Naive B cell (primary cell): ENCODE data around the gene PITPNC1. TPM values are rescaled to one million over a fixed set of nuclear protein-coding genes. Genes with fewer than 3 reads are reported as not detected.
"Not testable (repeated sequence)": the region's sequence is repeated elsewhere in the genome, so short reads cannot be mapped to it uniquely, and the experiment has no call there.

Experiments
- ATAC-seq, 2 donors: fragments of 150-1000 bp; cut with Tn5 transposase; 2 replicates each; pipeline ENCODE4 v1.10.0; 2021; ENCODE audit warnings: low read depth in 2 of 2, mild to moderate bottlenecking in 2 of 2, moderate library complexity in 2 of 2
- DNase-seq: peaks from one replicate; pipeline ENCODE4 v3.0.0; 2022
- H3K27ac Mint-ChIP-seq, 6 donors: one replicate each; pipeline ENCODE4 v1.8.0; 2020 to 2022; ENCODE audit warnings: mild to moderate bottlenecking in 6 of 6, mixed read lengths in 6 of 6, moderate library complexity in 5 of 6, inconsistent platforms in 2 of 6
- H3K27me3 Mint-ChIP-seq, 3 donors: one replicate each; pipeline ENCODE4 v1.8.0; 2021 to 2022; ENCODE audit warnings: mixed read lengths in 3 of 3, mild to moderate bottlenecking in 1 of 3
- H3K36me3 Mint-ChIP-seq, 2 donors: one replicate each; pipeline ENCODE4 v1.8.0; 2020 to 2022; ENCODE audit warnings: mixed read lengths in 2 of 2, inconsistent platforms in 1 of 2, mild to moderate bottlenecking in 1 of 2
- H3K4me1 Mint-ChIP-seq, 3 donors: one replicate each; pipeline ENCODE4 v1.8.0; 2020 to 2022; ENCODE audit warnings: mixed read lengths in 3 of 3, inconsistent platforms in 1 of 3, mild to moderate bottlenecking in 1 of 3, moderate library complexity in 1 of 3
- H3K4me3 Mint-ChIP-seq, 8 donors: one replicate each; pipeline ENCODE4 v1.8.0; 2020 to 2022; ENCODE audit warnings: mild to moderate bottlenecking in 8 of 8, mixed read lengths in 8 of 8, moderate library complexity in 8 of 8, inconsistent platforms in 2 of 8
- H3K9me3 Mint-ChIP-seq, 7 donors: one replicate each; pipeline ENCODE4 v1.8.0; 2020 to 2022; ENCODE audit warnings: mixed read lengths in 7 of 7, mild to moderate bottlenecking in 5 of 7, inconsistent platforms in 2 of 7, moderate library complexity in 1 of 7
- polyA plus RNA-seq, 6 donors: library from polyadenylated mRNA; unstranded; fragments of 300-500 nt; fragmentation: Illumina TruSeq; gene quantifications; one replicate each; pipeline ENCODE4 v1.2.3, GENCODE V29; 2021; ENCODE audit warnings: low read depth in 6 of 6

PITPNC1 gene
- polyA plus RNA-seq, 6 donors from 2014 or later = 7.2 to 14.5 (median 12.3) TPM

DNA sequence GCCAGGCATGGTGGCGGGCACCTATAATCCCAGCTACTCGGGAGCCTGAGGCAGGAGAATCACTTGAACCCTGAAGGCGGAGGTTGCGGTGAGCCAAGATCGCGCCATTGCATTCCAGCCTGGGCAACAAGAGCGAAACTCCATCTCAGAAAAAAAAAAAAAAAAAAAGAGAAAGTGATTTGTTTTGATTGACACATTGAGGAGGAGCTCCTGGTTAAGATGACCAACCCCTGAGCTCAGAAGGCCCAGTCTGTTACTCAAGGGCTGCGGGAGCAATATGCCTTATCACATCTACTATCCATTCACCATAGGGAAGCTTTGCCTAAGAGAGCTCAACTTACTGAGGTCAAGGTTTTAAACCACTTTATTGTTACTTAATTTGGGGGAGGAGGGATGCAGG, 268.1 kb downstream of the PITPNC1 start:
- not testable (repeated sequence) for H3K4me1 Mint-ChIP-seq, H3K36me3 Mint-ChIP-seq, H3K27ac Mint-ChIP-seq, H3K4me3 Mint-ChIP-seq, H3K9me3 Mint-ChIP-seq, DNase-seq, H3K27me3 Mint-ChIP-seq, ATAC-seq

- Mint-ChIP-seq H3K27me3 (no peaks in the 10 kb centered on the region), H3K36me3 (peaks cover 0 to 4% of the 10 kb centered on the region in 2 donors), H3K27ac (no peak overlapping the region), H3K4me1 (peaks cover 0 to 2% (median 0%) of the 10 kb centered on the region in 3 donors), H3K9me3 (no peaks in the 10 kb centered on the region), H3K4me3 (no peak overlapping the region)
- ATAC-seq = no peak
- DNase-seq = no peak
These were observed 269.4 kb downstream of the PITPNC1 start for GRCh38 chr17:67646472-67646871.

GRCh38 chr17:67647482-67647881, 270.4 kb downstream of the PITPNC1 start:
- Mint-ChIP-seq H3K9me3 (no peaks in the 10 kb centered on the region), H3K36me3 (peaks cover 0 to 4% of the 10 kb centered on the region in 2 donors), H3K4me3 (no peak overlapping the region), H3K27me3 (no peaks in the 10 kb centered on the region), H3K27ac (no peak overlapping the region), H3K4me1 (peaks cover 0 to 2% (median 0%) of the 10 kb centered on the region in 3 donors)
- DNase-seq = no peak
- ATAC-seq = no peak

DNA sequence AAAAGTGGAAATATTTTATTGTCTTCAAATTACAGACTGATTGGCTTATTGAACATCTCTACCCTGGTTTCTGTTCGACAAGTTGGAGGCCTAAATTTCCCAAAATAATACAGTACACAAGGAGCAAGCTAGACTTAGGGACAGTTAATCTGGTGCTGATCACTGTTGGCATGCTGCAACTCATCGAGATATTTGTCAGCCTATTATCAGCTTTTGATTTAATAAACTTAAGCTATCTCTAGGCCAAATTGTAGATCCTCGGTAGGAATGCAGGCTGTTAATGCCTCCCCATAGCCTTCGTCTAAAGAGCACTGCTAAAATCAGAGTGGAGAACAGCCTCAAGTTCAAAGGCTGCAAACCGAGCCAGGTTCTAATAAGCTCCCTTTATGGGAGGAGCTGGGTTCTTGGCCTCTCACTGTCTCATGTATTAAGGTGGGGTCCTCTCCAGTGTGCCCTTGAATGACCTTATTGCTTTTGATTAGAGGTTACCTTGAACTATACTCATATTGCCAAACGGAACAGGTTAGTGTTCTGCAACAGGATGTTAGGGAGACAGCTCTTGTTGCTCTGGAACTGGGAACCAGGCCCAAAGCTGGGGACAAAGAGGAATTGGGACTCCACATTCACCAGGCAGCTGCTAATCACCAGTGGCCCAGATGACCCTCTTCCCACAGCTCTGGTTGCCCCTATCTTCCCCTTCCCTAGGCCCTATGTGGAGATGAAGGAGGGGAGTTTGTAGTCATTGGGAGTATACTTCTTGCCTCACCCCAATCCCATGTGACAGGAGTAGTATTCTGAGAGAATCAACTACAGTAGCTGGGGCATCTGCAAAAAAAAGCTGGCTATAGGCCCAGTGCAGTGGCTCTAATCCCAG, 271.2 kb downstream of the PITPNC1 start:
- DNase-seq = no peak
- no peaks in the 10 kb centered on the region for H3K27me3 Mint-ChIP-seq
- no peak for ATAC-seq
- no peak overlapping the region for H3K27ac Mint-ChIP-seq
- peaks cover 0 to 2% (median 0%) of the 10 kb centered on the region in 3 donors for H3K4me1 Mint-ChIP-seq
- peaks cover 0 to 4% of the 10 kb centered on the region in 2 donors for H3K36me3 Mint-ChIP-seq
- H3K4me3 Mint-ChIP-seq = no peak overlapping the region
- no peaks in the 10 kb centered on the region for H3K9me3 Mint-ChIP-seq

DNA sequence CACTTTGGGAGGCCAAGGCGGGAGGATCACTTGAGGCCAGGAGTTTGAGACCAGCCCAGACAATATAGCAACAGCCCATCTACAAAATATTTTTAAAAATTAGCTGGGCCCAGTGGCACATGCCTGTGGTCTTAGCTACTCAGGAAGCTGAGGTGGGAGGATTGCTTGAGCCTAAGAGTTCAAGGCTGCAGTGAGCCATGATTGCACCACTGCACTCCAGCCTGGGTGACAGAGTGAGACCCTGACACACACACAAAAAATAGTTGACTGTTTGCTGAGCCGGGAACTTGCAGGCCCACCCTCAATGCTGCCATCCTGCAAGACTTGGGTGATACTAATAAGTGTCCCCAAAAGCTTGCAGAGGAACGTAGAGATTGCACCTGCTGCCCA, 271.8 kb downstream of the PITPNC1 start:
- not testable (repeated sequence) for H3K9me3 Mint-ChIP-seq, H3K4me1 Mint-ChIP-seq, DNase-seq, H3K36me3 Mint-ChIP-seq, H3K27me3 Mint-ChIP-seq, H3K27ac Mint-ChIP-seq, ATAC-seq
- H3K4me3 Mint-ChIP-seq = peak overlapping the region in 1 of 8 donors; percentile 15

- ATAC-seq (no peak), DNase-seq (no peak)
- Mint-ChIP-seq H3K27ac (no peak overlapping the region), H3K4me3 (no peak overlapping the region), H3K9me3 (no peaks in the 10 kb centered on the region), H3K27me3 (no peaks in the 10 kb centered on the region), H3K36me3 (peaks cover 0 to 7% of the 10 kb centered on the region in 2 donors), H3K4me1 (peaks cover 0 to 2% (median 0%) of the 10 kb centered on the region in 3 donors)
These were observed 272.8 kb downstream of the PITPNC1 start for GRCh38 chr17:67649891-67650290.

GRCh38 chr17:67651218-67651579, 274.1 kb downstream of the PITPNC1 start:
- H3K9me3 Mint-ChIP-seq, H3K36me3 Mint-ChIP-seq, H3K4me1 Mint-ChIP-seq, H3K27me3 Mint-ChIP-seq, DNase-seq, ATAC-seq, H3K4me3 Mint-ChIP-seq: not testable (repeated sequence)
- H3K27ac Mint-ChIP-seq = peak overlapping the region in 1 of 6 donors; percentile 16

DNA sequence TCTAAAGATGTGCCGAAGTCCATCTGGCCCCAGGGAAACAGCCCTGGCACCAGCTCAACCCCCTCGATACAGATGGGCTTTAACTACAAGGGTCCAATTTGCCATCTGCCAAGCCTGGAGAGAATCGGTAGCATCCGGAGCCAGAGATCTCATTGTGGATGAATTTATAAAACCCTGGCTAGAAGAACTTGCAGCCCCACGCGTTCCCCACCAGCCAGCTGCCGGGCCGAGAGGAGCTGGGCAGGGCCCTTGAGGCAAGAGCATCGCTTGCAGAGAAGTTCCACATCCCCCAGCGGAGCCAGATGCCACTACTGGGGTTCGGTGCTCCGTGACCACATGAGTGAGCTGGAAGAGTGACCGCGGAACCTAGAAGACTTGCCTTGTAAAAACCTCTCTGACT, 275.4 kb downstream of the PITPNC1 start:
- peaks cover 5 to 8% of the 10 kb centered on the region in 2 donors for H3K36me3 Mint-ChIP-seq
- peak overlapping the region in 1 of 6 donors; percentile 95 for H3K27ac Mint-ChIP-seq
- DNase-seq (no peak), ATAC-seq (no peak)
- H3K4me3 Mint-ChIP-seq = no peak overlapping the region
- H3K27me3 Mint-ChIP-seq = no peaks in the 10 kb centered on the region
- peaks cover 0 to 11% (median 0%) of the 10 kb centered on the region in 7 donors for H3K9me3 Mint-ChIP-seq
- H3K4me1 Mint-ChIP-seq = peaks cover 0 to 2% (median 0%) of the 10 kb centered on the region in 3 donors

GRCh38 chr17:67655478-67656148, 278.5 kb downstream of the PITPNC1 start:
- H3K9me3 Mint-ChIP-seq = peaks cover 9 to 32% (median 21%) of the 10 kb centered on the region in 7 donors
- DNase-seq = no peak
- H3K36me3 Mint-ChIP-seq = peaks cover 11 to 28% of the 10 kb centered on the region in 2 donors

GRCh38 chr17:67656494-67657203, 279.6 kb downstream of the PITPNC1 start:
- no peak for ATAC-seq
- no peak for DNase-seq
- Mint-ChIP-seq H3K9me3 (peaks cover 9 to 32% (median 22%) of the 10 kb centered on the region in 7 donors), H3K4me1 (no peaks in the 10 kb centered on the region), H3K4me3 (no peak overlapping the region), H3K27ac (no peak overlapping the region), H3K36me3 (peaks cover 11 to 28% of the 10 kb centered on the region in 2 donors), H3K27me3 (no peaks in the 10 kb centered on the region)

More at GRCh38 chr17:67655478-67656148, 278.5 kb downstream of the PITPNC1 start:
- H3K4me3 Mint-ChIP-seq = no peak overlapping the region
- ATAC-seq = no peak
- H3K27me3 Mint-ChIP-seq = no peaks in the 10 kb centered on the region
- no peaks in the 10 kb centered on the region for H3K4me1 Mint-ChIP-seq
- H3K27ac Mint-ChIP-seq = peak overlapping the region in 1 of 6 donors; percentile 89

DNA sequence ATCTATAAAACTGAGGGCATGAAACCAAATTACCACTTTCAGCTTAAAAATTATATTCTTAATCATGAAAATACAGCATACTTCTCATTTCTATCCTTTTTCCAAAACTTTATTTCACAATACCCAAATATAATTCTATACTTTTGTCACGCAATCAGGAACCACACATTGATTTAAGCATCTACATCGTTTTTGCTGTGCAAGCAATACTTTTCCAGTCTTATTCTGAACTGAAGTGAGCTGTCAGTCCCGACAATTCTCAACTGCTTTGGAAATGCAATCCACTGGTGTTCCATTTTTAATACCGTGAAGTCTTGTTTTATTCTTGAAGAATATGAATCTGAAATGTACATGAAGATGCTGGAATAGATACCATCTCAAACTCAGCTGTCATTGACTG, 280.5 kb downstream of the PITPNC1 start:
- Mint-ChIP-seq H3K27ac (no peak overlapping the region), H3K36me3 (peaks cover 14 to 28% of the 10 kb centered on the region in 2 donors)
- DNase-seq = no peak

GRCh38 chr17:67658265-67658664, 281.2 kb downstream of the PITPNC1 start:
- Mint-ChIP-seq H3K4me3 (no peak overlapping the region), H3K9me3 (peaks cover 9 to 37% (median 22%) of the 10 kb centered on the region in 7 donors), H3K27ac (no peak overlapping the region), H3K4me1 (no peaks in the 10 kb centered on the region), H3K36me3 (peaks cover 16 to 28% of the 10 kb centered on the region in 2 donors), H3K27me3 (no peaks in the 10 kb centered on the region)
- DNase-seq (no peak), ATAC-seq (no peak)

More for the DNA sequence above, 280.5 kb downstream of the PITPNC1 start:
- Mint-ChIP-seq H3K9me3 (peaks cover 9 to 33% (median 22%) of the 10 kb centered on the region in 7 donors), H3K4me3 (no peak overlapping the region), H3K4me1 (no peaks in the 10 kb centered on the region), H3K27me3 (no peaks in the 10 kb centered on the region)
- ATAC-seq = no peak

- H3K36me3 Mint-ChIP-seq = peaks cover 16 to 24% of the 10 kb centered on the region in 2 donors
- H3K4me1 Mint-ChIP-seq = no peaks in the 10 kb centered on the region
- peak overlapping the region in 1 of 6 donors; percentile 62 for H3K27ac Mint-ChIP-seq
- ATAC-seq (no peak), DNase-seq (no peak)
- no peak overlapping the region for H3K4me3 Mint-ChIP-seq
- no peaks in the 10 kb centered on the region for H3K27me3 Mint-ChIP-seq
- H3K9me3 Mint-ChIP-seq = peaks cover 9 to 37% (median 22%) of the 10 kb centered on the region in 7 donors
These were observed 281.9 kb downstream of the PITPNC1 start for GRCh38 chr17:67659028-67659427.
